Neuronal stem cell (in vitro differentiated cells): ENCODE results near the gene TMEM178A.

Source experiments
- DNase-seq: peaks from one replicate; pipeline ENCODE4 v3.0.0-alpha.2; 2013; ENCODE audit warnings: low spot score
- H2AFZ ChIP-seq: one replicate; pipeline ENCODE4 v1.6.1; 2013; ENCODE audit warnings: mild to moderate bottlenecking, low read length, inconsistent platforms
- H2AK5ac ChIP-seq: 2 replicates; pipeline ENCODE4 v1.6.1; 2013; ENCODE audit warnings: low read depth, mild to moderate bottlenecking, inconsistent platforms, low read length, moderate library complexity, mixed read lengths
- H2BK120ac ChIP-seq: 2 replicates; pipeline ENCODE4 v1.6.1; 2013; ENCODE audit warnings: low read depth, mild to moderate bottlenecking, inconsistent platforms, low read length, moderate library complexity, mixed read lengths
- H2BK12ac ChIP-seq: one replicate; pipeline ENCODE4 v1.6.1; 2013; ENCODE audit warnings: low read length, inconsistent platforms
- H2BK15ac ChIP-seq: 2 replicates; pipeline ENCODE4 v1.6.1; 2013; ENCODE audit warnings: mild to moderate bottlenecking, low read length, inconsistent platforms, mixed read lengths
- H2BK5ac ChIP-seq: one replicate; pipeline ENCODE4 v1.6.1; 2013; ENCODE audit warnings: inconsistent platforms, mild to moderate bottlenecking, low read length, moderate library complexity
- H3K14ac ChIP-seq: one replicate; pipeline ENCODE4 v1.6.1; 2013; ENCODE audit warnings: low read length, inconsistent platforms
- H3K18ac ChIP-seq: 2 replicates; pipeline ENCODE4 v1.6.1; 2013; ENCODE audit warnings: low read length, inconsistent platforms
- H3K23ac ChIP-seq: 2 replicates; pipeline ENCODE4 v1.6.1; 2013; ENCODE audit warnings: low read depth, mild to moderate bottlenecking, mixed read lengths, low read length, inconsistent platforms; ENCODE audit not compliant: poor library complexity
- H3K27ac ChIP-seq: replicated peaks from 3 replicates; pipeline ENCODE4 v1.5.1; 2013; ENCODE audit warnings: low read length, inconsistent platforms
- H3K27me3 ChIP-seq, 3 experiments: 2 replicates each; pipeline ENCODE4 v1.6.1; 2013; ENCODE audit warnings: low read length in 3 of 3, mild to moderate bottlenecking in 2 of 3, inconsistent platforms in 1 of 3, low read depth in 1 of 3, mixed read lengths in 1 of 3, moderate library complexity in 1 of 3; ENCODE audit not compliant: control insufficient read depth in 3 of 3, insufficient read depth in 3 of 3
- H3K36me3 ChIP-seq, 2 donors: replicated peaks in 1 of 2; 2 replicates each; pipeline ENCODE4 v1.6.1; 2013; ENCODE audit warnings: low read length in 2 of 2; ENCODE audit not compliant: control insufficient read depth in 2 of 2, insufficient read depth in 2 of 2
- H3K4ac ChIP-seq: 2 replicates; pipeline ENCODE4 v1.6.1; 2013; ENCODE audit warnings: inconsistent platforms, mild to moderate bottlenecking, low read length, moderate library complexity
- H3K4me1 ChIP-seq, 2 donors: 1 replicate in 1 of 2; 2 replicates in 1 of 2; pipeline ENCODE4 v1.6.1; 2013; ENCODE audit warnings: low read length in 2 of 2, low read depth in 1 of 2; ENCODE audit not compliant: control insufficient read depth in 2 of 2, insufficient read depth in 1 of 2
- H3K4me2 ChIP-seq: one replicate; pipeline ENCODE4 v1.6.1; 2013; ENCODE audit warnings: mild to moderate bottlenecking, low read length, inconsistent platforms; ENCODE audit not compliant: insufficient read depth, poor library complexity, severe bottlenecking
- H3K4me3 ChIP-seq, 2 donors: 2 replicates each; pipeline ENCODE4 v1.5.1; 2013; ENCODE audit warnings: low read length in 2 of 2, mild to moderate bottlenecking in 2 of 2, inconsistent platforms in 1 of 2, moderate library complexity in 1 of 2
- H3K79me1 ChIP-seq: one replicate; pipeline ENCODE4 v1.6.1; 2013; ENCODE audit warnings: low read depth, mild to moderate bottlenecking, inconsistent platforms, low read length, moderate library complexity
- H3K9ac ChIP-seq: one replicate; pipeline ENCODE4 v1.6.1; 2013; ENCODE audit warnings: mild to moderate bottlenecking, low read depth, low read length, inconsistent platforms; ENCODE audit not compliant: poor library complexity
- H3K9me3 ChIP-seq, 2 donors: replicated peaks in 1 of 2; 2 replicates each; pipeline versions ENCODE3 to v1.6.1; 2013; ENCODE audit warnings: low read length in 2 of 2, mild to moderate bottlenecking in 2 of 2, inconsistent platforms in 1 of 2, low read depth in 1 of 2, mixed read lengths in 1 of 2, moderate library complexity in 1 of 2; ENCODE audit not compliant: control insufficient read depth in 2 of 2, insufficient read depth in 1 of 2
- H4K8ac ChIP-seq: one replicate; pipeline ENCODE4 v1.6.1; 2013; ENCODE audit warnings: low read depth, mild to moderate bottlenecking, inconsistent platforms, low read length, moderate library complexity
- H4K91ac ChIP-seq: one replicate; pipeline ENCODE4 v1.6.1; 2013; ENCODE audit warnings: low read length, low read depth, mild to moderate bottlenecking, inconsistent platforms; ENCODE audit not compliant: poor library complexity
- WGBS, 2 donors: extraction: QIAGEN DNeasy Blood & Tissue Kit; methylation state at CpG; one replicate each; pipeline ENCODE4 v1.1.7; 2013; ENCODE audit warnings: missing lambda C conversion rate in 2 of 2, mixed read lengths in 1 of 2; ENCODE audit not compliant: insufficient read length in 2 of 2, insufficient replicate concordance in 1 of 2; ENCODE audit errors: extremely low coverage in 2 of 2; 5-methylcytosine and 5-hydroxymethylcytosine counted together

The TMEM178A gene

DNA sequence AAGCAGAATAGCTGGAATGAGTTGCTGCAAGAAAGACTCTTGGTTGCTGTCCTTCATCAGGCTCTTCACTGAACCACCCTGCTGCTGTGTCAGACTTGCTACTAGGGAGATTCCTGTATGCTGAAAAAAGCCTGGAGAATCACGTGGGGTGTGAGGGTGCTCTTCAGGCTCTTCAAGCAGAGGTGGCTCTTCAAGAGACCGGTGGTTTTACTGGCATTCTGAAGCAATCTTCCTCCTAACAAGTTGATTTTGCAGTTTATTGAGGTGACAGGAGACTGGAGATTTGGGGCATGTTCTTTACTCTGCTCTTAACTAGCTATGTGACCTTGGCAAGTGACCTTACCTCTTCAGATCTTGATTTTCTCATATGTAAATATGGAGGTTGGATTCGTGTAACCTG lies 14.1 kb downstream of the TMEM178A start:
- Histone ChIP-seq H3K4me3 (no peak overlapping the region), H3K36me3 (peaks cover 0 to 60% of the 10 kb centered on the region in 2 donors), H4K8ac (no peak overlapping the region), H2BK120ac (no peak overlapping the region), H3K27me3 (no peaks in the 10 kb centered on the region), H3K4me1 (no peaks in the 10 kb centered on the region), H3K14ac (no peak overlapping the region), H2BK5ac (no peak overlapping the region), H3K4ac (no peak overlapping the region), H3K9ac (no peak overlapping the region), H2AK5ac (no peak overlapping the region), H2BK15ac (no peak overlapping the region), H3K27ac (no peak overlapping the region), H2BK12ac (no peak overlapping the region), H4K91ac (no peak overlapping the region), H3K4me2 (no peak overlapping the region), H3K18ac (no peak overlapping the region), H3K79me1 (no peaks in the 10 kb centered on the region), H2AFZ (no peak overlapping the region), H3K9me3 (peaks cover 0 to 34% of the 10 kb centered on the region in 2 donors), H3K23ac (no peak overlapping the region)
- no CpG with 5 or more reads among the region's 3 CpGs for WGBS, 2 donors
- DNase-seq: no peak

GRCh38 chr2:39682066-39682692 lies 16.5 kb downstream of the TMEM178A start:
- DNase-seq: no peak
- WGBS, 2 donors: no CpG with 5 or more reads among the region's 2 CpGs
- H3K79me1 ChIP-seq: no peaks in the 10 kb centered on the region
- H3K36me3 ChIP-seq: peaks cover 0 to 36% of the 10 kb centered on the region in 2 donors
- no peak overlapping the region for H2BK12ac ChIP-seq
- H3K4me1 ChIP-seq: peaks cover 0 to 2% of the 10 kb centered on the region in 2 donors
- peaks cover 2 to 30% of the 10 kb centered on the region in 2 donors for H3K9me3 ChIP-seq
- no peak overlapping the region for H3K4me3 ChIP-seq
- no peak overlapping the region for H3K4ac ChIP-seq
- no peak overlapping the region for H4K8ac ChIP-seq
- no peak overlapping the region for H2AFZ ChIP-seq
- no peak overlapping the region for H3K9ac ChIP-seq
- no peak overlapping the region for H4K91ac ChIP-seq
- H2BK120ac ChIP-seq: no peak overlapping the region
- H2AK5ac ChIP-seq: no peak overlapping the region
- H3K14ac ChIP-seq: no peak overlapping the region
- no peak overlapping the region for H3K23ac ChIP-seq
- H3K27ac ChIP-seq: no peak overlapping the region
- H3K18ac ChIP-seq: no peak overlapping the region
- no peak overlapping the region for H2BK15ac ChIP-seq
- H3K4me2 ChIP-seq: no peak overlapping the region
- no peaks in the 10 kb centered on the region for H3K27me3 ChIP-seq
- no peak overlapping the region for H2BK5ac ChIP-seq

GRCh38 chr2:39683022-39683699 lies 17.4 kb downstream of the TMEM178A start:
- Histone ChIP-seq H2BK5ac (no peak overlapping the region), H3K4me3 (no peak overlapping the region), H3K4ac (no peak overlapping the region), H3K79me1 (no peaks in the 10 kb centered on the region), H3K9me3 (peaks cover 2 to 20% of the 10 kb centered on the region in 2 donors), H3K4me1 (peaks cover 0 to 2% of the 10 kb centered on the region in 2 donors), H3K9ac (no peak overlapping the region), H3K27me3 (no peaks in the 10 kb centered on the region), H4K91ac (no peak overlapping the region), H2AK5ac (no peak overlapping the region), H3K27ac (no peak overlapping the region), H2AFZ (no peak overlapping the region), H3K18ac (no peak overlapping the region), H2BK15ac (no peak overlapping the region), H3K36me3 (peaks cover 0 to 27% of the 10 kb centered on the region in 2 donors), H2BK120ac (no peak overlapping the region), H2BK12ac (no peak overlapping the region), H3K14ac (no peak overlapping the region), H4K8ac (no peak overlapping the region), H3K23ac (no peak overlapping the region), H3K4me2 (no peak overlapping the region)
- no CpG with 5 or more reads among the region's 9 CpGs for whole genome bisulfite sequencing, 2 donors
- DNase-seq: no peak

DNA sequence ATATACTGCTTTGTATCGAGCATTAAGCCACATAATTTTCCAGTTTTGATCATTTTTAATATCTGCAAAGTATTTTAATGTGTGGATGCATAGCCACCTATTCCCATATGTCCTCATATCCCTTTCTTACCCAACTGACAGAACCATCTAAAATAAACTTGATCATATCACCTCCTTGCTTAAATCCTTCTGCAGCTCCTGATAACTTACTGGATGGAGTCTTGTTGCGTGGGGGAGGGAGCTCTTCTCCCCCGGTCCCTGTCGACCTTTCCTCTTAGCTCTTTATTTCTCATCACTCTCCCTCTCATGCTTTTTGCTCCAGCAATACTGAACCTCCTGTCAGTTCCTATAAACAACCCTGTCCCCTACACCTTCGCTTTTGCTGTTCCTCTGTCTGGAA lies 18.7 kb downstream of the TMEM178A start:
- WGBS, 2 donors: no CpG with 5 or more reads among the region's 5 CpGs
- Histone ChIP-seq H4K91ac (no peak overlapping the region), H3K9ac (no peak overlapping the region), H2AK5ac (no peak overlapping the region), H2AFZ (no peak overlapping the region), H2BK15ac (no peak overlapping the region), H3K4me1 (peaks cover 0 to 2% of the 10 kb centered on the region in 2 donors), H3K36me3 (peaks cover 0 to 14% of the 10 kb centered on the region in 2 donors), H3K4ac (no peak overlapping the region), H3K27ac (no peak overlapping the region), H3K9me3 (peaks cover 2 to 7% of the 10 kb centered on the region in 2 donors), H3K18ac (no peak overlapping the region), H3K4me3 (no peak overlapping the region), H4K8ac (no peak overlapping the region), H3K4me2 (no peak overlapping the region), H3K23ac (no peak overlapping the region), H2BK5ac (no peak overlapping the region), H3K79me1 (no peaks in the 10 kb centered on the region), H3K27me3 (no peaks in the 10 kb centered on the region), H3K14ac (no peak overlapping the region), H2BK12ac (no peak overlapping the region), H2BK120ac (no peak overlapping the region)
- DNase-seq: no peak
